IPS-NIHi11 (cell line): ENCODE measurements around the gene SH3GL2.

Experiments
- DNase-seq: peaks from one replicate; pipeline ENCODE4 v3.0.0; 2012; ENCODE audit warnings: mixed read lengths, low spot score

The SH3GL2 gene

DNA sequence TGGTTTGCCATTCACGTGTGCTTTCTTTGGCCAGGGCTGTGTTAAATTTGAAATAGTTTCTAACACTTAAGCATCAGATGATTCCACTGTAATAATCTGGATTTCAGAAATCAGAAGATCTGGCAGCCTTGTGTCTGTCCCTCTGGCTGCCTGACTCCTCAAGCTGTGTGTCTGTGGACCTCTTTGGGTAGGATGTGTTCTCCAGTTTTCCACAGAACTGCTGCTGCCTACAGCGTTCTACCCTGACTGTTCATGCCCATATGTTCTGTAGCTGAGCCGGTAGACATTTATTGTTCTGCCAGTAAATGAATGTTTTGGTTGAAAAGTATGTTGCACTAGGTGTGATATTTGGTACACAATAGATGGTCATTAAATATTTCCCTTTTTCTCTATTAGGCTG is 81.3 kb downstream of the SH3GL2 start:
- DNase-seq: no peak

DNA sequence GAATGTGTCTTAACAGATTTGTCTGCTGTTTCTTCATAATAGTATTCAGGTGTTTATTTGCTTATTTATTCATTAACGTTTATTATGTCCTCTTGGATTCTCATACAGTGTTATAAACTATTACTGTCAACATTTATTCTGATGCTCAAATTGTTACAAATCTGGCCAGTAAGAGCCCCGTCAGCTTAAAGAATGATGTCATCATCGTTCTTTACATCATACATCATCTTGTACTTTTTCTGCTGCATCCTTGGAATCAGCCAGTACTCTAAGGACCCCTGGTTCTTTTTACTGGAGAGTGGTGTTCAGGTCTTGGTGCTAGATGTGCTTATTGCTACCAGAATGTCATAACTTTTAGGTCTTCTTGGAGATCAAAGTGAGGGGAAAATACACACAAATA is 86.6 kb downstream of the SH3GL2 start:
- no peak for DNase-seq

DNA sequence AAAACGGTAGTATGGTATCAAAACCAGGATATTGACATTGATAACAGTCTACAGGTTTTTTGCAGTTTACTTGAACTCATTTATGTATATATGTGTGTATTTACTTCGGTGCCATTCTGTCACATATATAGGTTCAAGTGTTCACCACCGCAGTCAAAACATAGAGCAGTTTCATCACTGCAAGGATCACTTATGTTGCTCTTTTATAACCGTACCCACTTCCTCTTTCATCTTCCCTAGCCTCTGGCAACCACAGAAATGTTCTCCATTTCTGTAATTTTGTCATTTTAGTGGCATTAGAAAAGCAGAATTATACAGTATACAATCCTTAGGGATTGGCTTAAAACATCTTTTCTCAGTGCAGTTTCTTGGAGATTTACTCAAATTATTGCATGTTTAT is 90.3 kb downstream of the SH3GL2 start:
- DNase-seq: no peak

DNA sequence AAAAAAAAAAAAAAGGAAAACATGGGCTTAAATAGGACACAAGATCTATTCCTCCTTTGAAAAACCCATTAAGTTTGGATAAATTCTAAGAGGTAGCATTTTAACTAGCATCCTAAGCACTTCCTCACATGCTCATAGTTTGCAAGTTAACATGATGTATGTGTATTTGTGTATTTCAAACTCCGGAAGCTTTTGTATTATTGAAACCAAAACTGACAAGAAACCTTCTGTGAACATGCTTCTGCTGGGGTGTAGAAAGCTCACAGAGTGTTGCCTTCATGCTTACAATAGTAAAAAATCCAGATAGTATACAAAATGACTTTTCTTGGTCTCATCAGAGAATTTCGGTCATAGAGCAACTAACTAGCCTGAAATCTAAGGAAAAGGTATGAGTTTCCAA is 103.8 kb downstream of the SH3GL2 start:
- DNase-seq: no peak

DNA sequence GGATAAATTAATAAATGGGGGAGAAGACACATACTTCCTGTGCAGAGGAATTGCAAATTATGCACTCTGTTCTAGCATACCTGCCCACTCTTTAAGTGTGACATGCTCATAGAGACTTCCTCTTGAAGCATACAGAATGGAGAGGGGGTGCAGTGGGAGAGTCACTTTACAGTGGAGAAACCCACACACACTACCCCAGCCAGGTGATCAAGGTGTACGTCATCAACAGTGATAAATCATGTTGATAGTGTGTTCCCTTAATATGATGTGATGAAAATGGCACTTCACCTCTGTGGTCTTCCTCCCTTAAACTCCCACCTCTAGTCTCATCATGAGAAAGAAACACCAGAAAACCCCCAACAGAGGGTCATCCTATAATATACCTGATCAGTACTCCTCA is 110.0 kb downstream of the SH3GL2 start:
- DNase-seq: no peak

DNA sequence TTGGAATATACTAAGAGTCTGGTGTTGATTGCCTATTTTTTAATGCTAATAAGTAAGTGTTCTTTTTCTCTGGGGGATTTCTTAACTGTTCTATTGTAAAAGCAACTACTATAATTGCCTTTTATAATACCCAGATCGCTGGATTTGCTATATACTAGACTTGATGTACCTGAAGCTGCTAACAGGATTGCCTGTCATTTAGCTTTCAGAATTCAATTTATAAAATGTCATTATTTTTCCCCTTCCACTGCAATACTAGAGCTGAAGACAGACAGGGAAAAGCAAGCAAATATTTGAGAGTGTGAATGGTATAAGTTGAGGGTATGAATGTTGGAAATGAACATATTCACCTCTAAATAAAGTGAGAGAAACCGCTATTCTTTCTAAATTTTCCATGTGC is 115.5 kb downstream of the SH3GL2 start:
- no peak for DNase-seq

DNA sequence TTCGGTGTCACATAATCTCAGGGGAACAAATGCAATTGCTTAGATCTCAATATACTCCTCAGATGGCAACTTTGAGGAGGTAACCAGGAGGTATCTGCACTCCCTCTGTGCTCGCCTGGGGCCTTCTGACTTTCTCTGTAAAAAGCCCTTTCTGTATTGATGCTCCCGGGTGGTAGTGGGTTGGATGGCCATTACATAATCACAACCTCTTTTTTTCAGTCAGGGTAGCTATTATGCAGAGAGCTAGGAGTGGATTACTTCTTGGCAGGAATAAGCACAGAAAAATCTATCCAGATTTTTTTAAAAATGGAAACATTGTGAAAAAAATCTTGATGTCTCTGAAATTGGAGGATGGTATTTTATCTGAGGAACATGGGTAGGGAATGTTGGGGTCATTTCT is 116.6 kb downstream of the SH3GL2 start:
- DNase-seq: no peak

DNA sequence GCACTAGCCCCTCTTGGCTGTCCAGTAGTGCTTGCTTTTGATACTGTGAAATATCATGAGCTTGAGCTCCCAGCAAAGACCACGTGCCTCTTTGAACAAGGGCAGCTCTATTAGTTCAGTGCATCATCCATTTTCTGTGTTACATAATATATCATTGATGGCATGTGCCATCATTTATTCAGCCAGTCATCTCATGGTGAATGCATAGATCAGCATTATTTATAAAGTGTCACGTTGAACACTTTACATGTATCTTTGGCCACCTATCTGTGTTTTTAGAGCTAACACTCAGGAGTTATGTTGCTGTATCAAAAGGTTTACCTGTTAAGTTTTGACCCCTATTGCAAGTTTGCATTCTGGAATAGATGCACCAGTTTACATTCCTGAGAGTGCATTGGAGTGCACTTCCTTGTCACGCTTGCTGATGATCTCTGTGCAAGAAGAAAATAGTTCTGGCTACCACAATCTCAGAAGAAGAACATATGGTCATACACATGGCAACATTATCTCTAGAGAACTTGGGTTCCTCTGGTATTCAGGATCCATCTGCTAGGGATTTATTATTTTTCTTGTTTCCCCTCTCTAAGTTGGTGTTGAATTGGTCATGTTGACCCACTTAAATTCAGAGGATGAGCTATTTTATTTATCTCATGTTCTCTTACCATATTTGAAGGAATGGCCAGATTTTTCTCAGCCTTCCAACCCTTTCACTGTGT is 120.9 kb downstream of the SH3GL2 start:
- DNase-seq: no peak

DNA sequence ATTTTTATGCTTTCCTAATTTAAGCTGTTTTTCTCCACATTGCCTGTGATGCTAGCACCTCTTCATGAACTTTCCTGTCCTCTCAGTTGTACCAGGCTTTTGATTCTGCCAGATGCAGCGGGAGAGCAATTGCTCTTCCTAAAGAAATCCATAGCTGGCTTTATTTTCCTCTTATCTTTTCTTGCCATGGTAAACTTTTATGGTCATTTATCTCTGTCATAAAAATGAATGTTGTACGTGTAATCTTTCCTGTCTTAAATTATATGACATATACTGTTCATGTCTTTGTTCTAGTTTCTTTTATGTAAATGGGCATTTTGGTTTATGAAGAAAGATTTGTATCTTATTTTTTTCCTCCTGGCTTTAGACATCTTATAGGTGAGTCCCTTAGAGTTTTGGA is 127.5 kb downstream of the SH3GL2 start:
- no peak for DNase-seq

DNA sequence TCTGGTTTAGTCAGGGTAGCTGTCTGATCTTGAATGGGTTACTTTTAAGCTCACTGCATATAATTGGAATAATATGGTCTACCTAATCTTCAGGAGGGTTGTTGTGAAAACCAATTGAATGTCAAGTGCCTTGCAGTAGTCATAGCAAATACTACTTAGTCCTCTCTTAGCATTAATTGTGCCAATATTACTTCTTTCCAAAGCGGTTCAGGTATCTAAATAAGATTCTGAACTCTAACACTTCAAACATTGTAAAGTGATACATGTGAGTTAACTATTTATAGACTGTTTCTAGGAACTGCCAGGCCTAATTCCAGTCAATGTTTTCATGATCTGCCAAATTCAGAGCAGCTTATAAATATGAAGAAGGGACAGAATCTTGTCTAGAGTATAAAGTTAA is 140.2 kb downstream of the SH3GL2 start:
- no peak for DNase-seq

DNA sequence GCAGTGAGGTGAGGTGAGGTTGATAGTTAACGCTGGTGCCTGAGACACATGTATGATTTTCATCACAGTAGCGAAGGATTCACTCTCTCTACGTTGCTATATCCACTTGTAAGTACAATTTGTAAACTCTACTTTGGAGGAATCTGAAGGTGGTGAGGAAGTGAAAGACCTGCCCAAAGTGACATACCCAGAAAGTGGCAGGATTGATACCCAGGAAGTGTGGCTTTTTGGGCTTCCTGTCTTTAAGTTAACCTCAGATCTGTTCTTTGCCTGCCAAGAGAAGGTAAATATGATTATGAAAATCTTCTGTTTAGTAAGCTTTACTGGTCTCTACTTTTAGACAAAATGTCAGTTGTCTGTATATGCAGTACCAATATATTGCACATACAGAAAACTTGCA is 143.1 kb downstream of the SH3GL2 start:
- DNase-seq: no peak

DNA sequence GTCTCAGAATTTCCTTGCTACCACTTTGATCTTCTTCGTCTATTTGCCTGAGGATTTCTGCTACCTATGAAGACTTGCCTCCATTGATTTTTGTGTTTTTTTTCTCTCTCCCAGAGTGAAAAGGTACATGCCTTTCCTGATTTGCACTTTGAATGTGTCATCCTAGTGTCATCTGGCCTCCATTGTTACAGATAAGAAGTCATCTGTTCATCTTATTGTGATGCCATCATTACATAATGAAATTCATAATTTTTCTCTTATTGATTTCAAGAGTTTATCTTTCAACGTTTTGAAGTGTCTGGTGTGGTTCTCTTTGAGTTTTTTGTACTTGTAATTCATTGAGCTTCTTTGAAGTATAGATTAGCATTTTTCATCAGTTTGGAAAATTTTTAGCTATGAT is 144.8 kb downstream of the SH3GL2 start:
- DNase-seq: no peak

DNA sequence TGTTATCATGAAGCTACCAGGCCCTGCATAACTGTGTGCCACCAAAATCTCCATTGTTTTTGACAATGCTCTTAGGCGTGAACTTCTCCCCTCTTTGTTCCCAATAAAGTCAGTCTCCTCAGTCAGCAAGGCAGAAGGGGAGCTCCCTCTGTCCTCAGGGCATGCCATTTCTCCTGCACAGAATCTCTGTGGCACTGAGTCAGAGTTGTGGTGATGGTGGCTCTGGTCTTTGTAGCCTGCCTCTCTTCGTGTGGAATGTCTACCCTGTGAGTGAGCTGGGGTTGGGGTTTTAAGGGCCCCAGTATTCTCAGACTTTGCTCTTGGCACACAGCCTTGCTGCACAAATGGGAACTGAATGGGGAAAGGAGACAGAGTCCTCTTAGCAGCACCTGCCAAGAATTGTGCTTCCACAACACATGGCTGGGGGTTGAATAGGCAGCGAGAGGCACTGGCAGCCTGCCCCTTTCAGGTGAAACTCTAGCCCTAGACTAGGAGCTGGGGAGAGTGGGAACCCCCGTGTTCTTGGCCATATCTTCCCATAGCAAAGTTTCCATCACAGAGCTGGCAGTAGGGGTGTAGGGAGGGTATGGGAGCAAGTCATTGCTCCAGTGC is 146.6 kb downstream of the SH3GL2 start:
- DNase-seq: no peak

DNA sequence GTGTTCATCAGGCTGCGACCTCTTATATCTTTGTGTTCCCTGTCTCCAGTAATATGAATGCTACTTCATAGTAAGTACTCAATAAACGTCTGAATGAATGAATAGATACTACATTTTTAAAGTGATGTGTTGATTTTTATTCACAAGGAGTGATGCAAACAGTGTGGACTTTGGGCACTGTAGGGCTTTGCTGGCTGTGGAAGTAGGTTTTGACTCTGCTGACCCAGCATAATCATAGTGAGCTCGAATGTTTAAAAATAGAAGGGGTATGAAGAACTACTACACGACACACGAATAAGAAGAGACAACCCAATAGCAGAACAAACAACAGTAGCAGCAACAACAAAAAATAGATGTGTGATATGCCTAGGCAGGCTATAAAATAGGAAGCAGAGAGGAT is 147.4 kb downstream of the SH3GL2 start:
- no peak for DNase-seq

DNA sequence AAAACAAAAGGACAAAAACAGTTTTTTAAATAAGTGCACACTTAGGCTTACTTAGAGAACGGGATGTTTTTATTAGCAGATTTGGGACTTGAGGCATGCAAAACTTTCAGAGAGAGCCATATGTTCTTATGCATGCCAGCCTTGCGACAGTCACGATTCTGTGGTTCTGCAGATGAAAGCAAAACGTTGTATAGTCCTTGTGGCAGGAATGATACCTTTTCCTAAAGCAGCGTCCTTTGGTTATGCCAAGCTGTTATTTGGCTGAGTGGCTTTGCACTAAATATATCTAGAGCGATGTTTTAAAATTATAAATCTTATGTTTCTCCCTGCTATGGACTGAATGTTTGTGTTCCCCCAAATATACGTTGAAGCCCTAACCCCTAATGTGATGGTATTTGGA is 152.0 kb downstream of the SH3GL2 start:
- no peak for DNase-seq

DNA sequence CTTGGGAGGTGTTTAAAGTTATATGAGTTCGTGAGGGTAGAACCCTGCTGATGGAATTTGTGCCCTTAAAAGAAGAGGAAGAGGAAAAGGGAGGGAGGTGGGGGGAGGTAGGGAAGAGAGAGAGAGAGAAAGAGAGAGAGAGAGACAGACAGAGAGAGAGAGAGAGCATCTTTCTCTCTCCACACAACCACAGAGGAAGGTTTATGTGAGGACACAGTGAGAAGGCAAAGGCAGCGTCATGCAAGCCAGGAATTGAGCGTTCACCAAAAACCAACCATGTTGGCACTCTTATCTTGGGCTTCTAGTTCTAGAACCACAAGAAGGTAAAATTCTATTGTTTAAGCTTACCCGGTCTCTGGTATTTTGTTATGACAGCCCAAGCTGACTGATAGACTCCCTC is 152.4 kb downstream of the SH3GL2 start:
- DNase-seq: no peak

DNA sequence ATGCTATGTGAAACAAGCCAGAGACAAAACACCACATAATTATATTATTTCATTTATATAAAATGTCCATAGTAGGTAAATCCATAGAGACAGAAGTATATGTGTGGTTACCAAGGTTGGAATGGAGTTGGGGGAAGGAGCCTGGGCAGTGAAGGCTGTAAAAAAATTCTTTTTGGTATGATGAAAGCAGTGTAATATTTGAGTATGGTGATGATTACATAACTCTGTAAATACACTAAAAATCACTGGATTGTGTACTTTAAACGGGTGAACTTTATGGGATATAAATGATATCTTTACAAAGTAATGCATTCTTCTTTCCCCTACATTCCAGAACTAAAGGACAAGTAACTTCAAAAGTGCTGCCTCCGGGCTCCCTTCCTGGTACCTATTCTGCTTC is 155.8 kb downstream of the SH3GL2 start:
- DNase-seq: no peak

DNA sequence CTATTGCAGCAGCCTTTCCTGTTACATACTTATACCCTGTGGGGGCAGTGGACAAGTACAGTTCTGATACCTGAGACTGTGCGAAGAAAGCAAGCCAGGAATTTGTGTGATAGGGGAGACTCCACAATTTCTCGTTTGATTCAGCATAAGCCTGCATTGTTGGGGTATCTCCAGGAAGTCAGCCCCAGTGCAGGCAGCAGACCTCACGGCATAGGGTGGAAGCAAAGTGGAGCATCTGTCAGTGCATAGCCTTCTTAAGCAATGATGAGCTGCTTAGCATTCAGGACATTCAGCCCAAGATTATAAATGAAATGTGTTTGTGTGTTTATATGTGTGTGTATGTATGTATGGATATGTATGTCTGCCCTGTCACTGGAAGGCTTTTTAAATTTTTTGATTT is 157.0 kb downstream of the SH3GL2 start:
- DNase-seq: no peak

DNA sequence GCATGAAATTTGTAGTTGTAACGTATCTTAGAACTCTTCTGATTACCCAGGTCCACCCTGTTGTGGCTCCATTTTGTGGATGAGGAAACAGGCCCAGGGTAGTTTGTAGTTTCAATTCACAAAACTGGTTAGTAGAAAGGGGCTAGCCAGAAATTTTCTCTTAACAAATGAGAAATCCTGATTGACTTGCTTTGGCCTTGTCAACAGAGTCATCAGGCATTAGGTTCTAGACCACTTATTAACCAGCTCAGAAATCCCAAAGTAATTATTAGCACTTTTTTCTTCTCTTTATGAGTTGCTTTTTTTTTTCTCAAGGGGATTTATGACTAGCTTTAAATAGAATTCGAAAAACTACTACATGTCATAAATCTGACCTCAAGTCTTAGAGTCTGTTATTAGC is 160.2 kb downstream of the SH3GL2 start:
- no peak for DNase-seq

DNA sequence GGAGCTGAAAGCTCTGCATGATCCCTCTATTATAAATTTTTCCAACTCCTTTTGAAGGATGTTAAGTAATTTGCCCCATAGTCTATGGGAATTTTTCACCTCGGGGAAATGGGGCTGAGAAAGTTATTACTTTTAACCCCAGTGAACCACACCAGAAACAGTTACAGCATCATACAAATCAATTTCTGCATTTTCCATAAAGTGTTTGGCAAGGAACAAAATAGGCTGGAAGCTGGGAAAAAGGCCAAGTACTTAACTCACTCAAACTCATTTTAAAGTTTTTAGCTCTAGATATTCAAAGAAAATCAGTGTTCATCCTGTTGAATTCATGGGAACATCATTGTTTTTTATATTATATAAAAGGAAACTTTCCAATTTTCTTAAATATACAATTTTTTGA is 160.9 kb downstream of the SH3GL2 start:
- no peak for DNase-seq

DNA sequence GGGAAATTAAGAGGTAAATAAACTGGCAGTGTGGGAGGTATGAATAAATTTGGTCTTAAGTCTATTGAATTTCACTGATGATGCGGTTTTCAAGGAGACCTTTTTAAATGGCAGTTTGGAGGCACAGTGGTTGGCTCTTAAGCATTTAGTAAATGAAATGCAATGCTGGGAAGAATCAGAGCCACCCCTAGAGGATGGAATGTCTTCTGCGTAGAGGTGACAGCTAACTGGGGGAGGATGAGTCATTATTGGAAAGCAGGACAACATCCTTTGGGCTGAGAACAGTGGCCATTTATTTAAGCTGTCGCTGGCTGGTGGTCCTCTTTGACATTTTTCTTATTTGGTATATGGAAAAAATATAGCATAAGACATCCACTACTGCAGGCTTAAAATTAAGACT is 163.2 kb downstream of the SH3GL2 start:
- DNase-seq: peak; percentile 74

DNA sequence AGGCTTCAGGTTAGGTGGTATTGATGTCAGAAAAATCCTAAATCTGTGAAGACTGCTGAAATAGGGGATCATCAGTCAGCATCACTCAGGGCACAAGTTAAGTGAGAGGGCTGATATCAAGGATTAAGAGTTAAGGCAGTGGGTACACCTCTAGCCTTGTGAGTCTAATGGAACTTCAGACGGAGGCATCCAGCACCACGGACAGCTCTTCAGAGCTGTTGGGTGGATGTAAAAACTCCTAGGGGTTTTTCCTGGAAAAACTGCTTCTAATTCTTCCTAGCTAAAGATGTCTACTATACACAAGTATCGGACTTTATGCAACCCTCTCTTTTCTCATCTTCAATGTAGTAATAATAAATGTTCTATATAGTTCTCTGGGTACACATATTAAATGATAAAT is 165.9 kb downstream of the SH3GL2 start:
- peak; percentile 55 for DNase-seq

DNA sequence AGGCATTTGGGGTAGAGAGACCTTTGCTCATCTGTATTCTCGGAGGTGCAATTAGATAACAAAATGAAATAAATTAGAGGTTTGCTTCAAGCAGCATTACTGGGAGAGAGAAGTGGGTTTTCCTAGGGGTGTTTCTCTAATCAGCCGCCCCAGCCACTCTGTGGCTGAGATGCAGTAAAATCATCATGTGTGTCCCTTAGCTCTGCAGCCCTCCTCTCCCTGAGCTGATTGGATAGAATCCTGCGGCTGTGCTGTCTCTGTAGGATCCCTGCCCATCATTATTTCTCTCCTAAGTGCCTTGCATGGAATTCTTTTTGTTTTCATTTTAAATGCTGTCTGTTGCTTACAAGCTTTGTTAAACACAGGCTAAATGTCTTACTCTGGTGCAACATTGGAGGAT is 171.4 kb downstream of the SH3GL2 start:
- no peak for DNase-seq

DNA sequence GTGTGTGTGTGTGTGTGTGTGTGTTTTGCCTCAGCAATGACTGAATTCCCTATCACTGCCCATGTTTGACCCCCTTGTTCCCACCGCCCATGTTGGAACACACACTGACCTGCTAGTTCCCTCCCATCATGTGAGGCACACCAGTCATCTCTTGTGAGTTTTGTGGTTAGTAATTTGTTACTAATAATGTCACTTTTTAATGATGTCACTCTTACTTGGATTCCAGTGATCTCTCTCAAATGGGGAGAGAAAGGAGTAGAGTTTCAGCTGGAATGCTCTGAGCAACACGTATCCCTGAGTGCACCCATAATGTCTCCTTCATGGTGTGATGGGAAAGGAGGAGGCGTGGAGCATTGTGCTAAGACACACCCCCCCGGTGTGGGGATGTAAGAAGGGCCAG is 172.6 kb downstream of the SH3GL2 start:
- no peak for DNase-seq
